GM12878 (cell line): ENCODE results near the gene ANAPC7. TPM values are rescaled to one million over a fixed set of nuclear protein-coding genes. Genes with fewer than 3 reads are reported as not detected.

Source experiments
- CBFB ChIP-seq: IDR thresholded peaks from 2 replicates; pipeline ENCODE4 v1.6.1; 2016; ENCODE audit warnings: antibody characterized with exemption, low read depth
- EZH2 ChIP-seq: IDR thresholded peaks from 2 replicates; pipeline ENCODE4 v1.6.1; 2012; ENCODE audit warnings: low read depth, mild to moderate bottlenecking, control low read depth, inconsistent platforms, low read length, borderline replicate concordance; ENCODE audit not compliant: control insufficient read depth
- KAT2A ChIP-seq: conservative IDR thresholded peaks from 2 replicates; pipeline ENCODE4 v1.6.1; 2011; ENCODE audit warnings: low read depth, low read length; ENCODE audit not compliant: control insufficient read depth
- PAX5 ChIP-seq: IDR thresholded peaks from 2 replicates; pipeline ENCODE4 v1.6.1; 2011; ENCODE audit warnings: low read depth, low read length, borderline replicate concordance
- POLR2AphosphoS5 ChIP-seq: IDR thresholded peaks from 2 replicates; pipeline ENCODE4 v1.6.1; 2011; ENCODE audit warnings: mild to moderate bottlenecking, low read length, inconsistent platforms
- RAD21 ChIP-seq: IDR thresholded peaks from 2 replicates; pipeline ENCODE4 v1.6.1; 2011; ENCODE audit warnings: mild to moderate bottlenecking, low read depth, low read length, moderate library complexity; ENCODE audit not compliant: insufficient read depth
- RELA ChIP-seq: fragments of 450-650 bp; IDR thresholded peaks from 2 replicates; pipeline ENCODE4 v1.8.0; 2014; ENCODE audit warnings: borderline replicate concordance; ENCODE audit not compliant: partially characterized antibody
- SMAD5 ChIP-seq: IDR thresholded peaks from 2 replicates; pipeline ENCODE4 v1.6.1; 2016; ENCODE audit warnings: antibody characterized with exemption, low read depth
- SMC3 ChIP-seq: IDR thresholded peaks from 2 replicates; pipeline ENCODE4 v1.6.1; 2011; ENCODE audit warnings: low read length, improper control_type of control experiment, borderline replicate concordance
- SREBF1 ChIP-seq: IDR thresholded peaks from 2 replicates; pipeline ENCODE4 v1.6.1; 2012; ENCODE audit warnings: mild to moderate bottlenecking, low read length
- SRF ChIP-seq, 2 experiments: IDR thresholded peaks; 2 replicates each; pipeline ENCODE4 v1.6.1; 2011; ENCODE audit warnings: low read depth in 2 of 2, low read length in 2 of 2, mild to moderate bottlenecking in 1 of 2, moderate library complexity in 1 of 2
- STAT1 ChIP-seq: fragments of 450-650 bp; conservative IDR thresholded peaks from 2 replicates; pipeline ENCODE4 v1.6.1; 2014; ENCODE audit warnings: antibody characterized with exemption, mild to moderate bottlenecking
- SUPT20H ChIP-seq: IDR thresholded peaks from 2 replicates; pipeline ENCODE4 v1.6.1; 2011; ENCODE audit warnings: low read depth, mild to moderate bottlenecking, low read length, moderate library complexity, borderline replicate concordance; ENCODE audit not compliant: control insufficient read depth
- SUZ12 ChIP-seq: fragments of 200-600 bp; sonication (generic); IDR thresholded peaks from one replicate; pipeline ENCODE4 v1.6.1; 2018; ENCODE audit warnings: antibody characterized with exemption, mild to moderate bottlenecking; ENCODE audit not compliant: unreplicated experiment
- YY1 ChIP-seq: IDR thresholded peaks from 2 replicates; pipeline ENCODE4 v1.6.1; 2011; ENCODE audit warnings: low read depth, mild to moderate bottlenecking, low read length
- ZNF207 ChIP-seq: fragments of 450-650 bp; IDR thresholded peaks from 2 replicates; pipeline ENCODE4 v1.6.1; 2014; ENCODE audit warnings: antibody characterized with exemption, mild to moderate bottlenecking, borderline replicate concordance
- ZNF24 ChIP-seq: fragments of 450-650 bp; IDR thresholded peaks from 2 replicates; pipeline ENCODE4 v1.6.1; 2017; ENCODE audit warnings: antibody characterized with exemption, mild to moderate bottlenecking
- polyA plus RNA-seq, 11 experiments: library from polyadenylated mRNA; depleted of rRNA in 4 of 11; unstranded in 6 of 11; stranded (reverse) in 5 of 11; fragments of >200 nt; fragmentation: Nextera tagmentation in 4 of 11; fragmentation: Illumina TruSeq in 1 of 11; extraction: Ambion mirVana in 4 of 11; extraction: Trizol in 1 of 11; gene quantifications; 1 replicate in 1 of 11; 2 replicates in 10 of 11; pipeline versions ENCODE4 v1.2.1 to v1.2.3, GENCODE V29; 2011 to 2016; ENCODE audit warnings: inconsistent platforms in 2 of 11, missing spikeins in 2 of 11, low read depth in 1 of 11
- total RNA-seq, 4 experiments: library from RNA; depleted of rRNA in 3 of 4; stranded (reverse); fragments of >200 nt in 3 of 4; fragmentation: Illumina TruSeq in 1 of 4; extraction: Trizol in 1 of 4; gene quantifications; 2 replicates each; pipeline versions ENCODE4 v1.2.1 to v1.2.3, GENCODE V29; 2013 to 2021
- TF ChIP-seq, protein P1 (sequence below): fragments of 450-650 bp; IDR thresholded peaks from 2 replicates; pipeline ENCODE4 v1.6.1; 2017; ENCODE audit warnings: antibody characterized with exemption, mild to moderate bottlenecking, moderate library complexity
- TF ChIP-seq, protein P2 (sequence below): fragments of 150-350 bp; IDR thresholded peaks from 2 replicates; pipeline ENCODE4 v1.6.1; 2016; ENCODE audit warnings: low read depth, low read length
- TF ChIP-seq, protein P3 (sequence below): IDR thresholded peaks from 2 replicates; pipeline ENCODE4 v1.6.1; 2012; ENCODE audit warnings: low read length, inconsistent platforms
- TF ChIP-seq, protein P4 (sequence below): fragments of 450-650 bp; IDR thresholded peaks from 2 replicates; pipeline ENCODE4 v1.6.1; 2016; ENCODE audit warnings: mild to moderate bottlenecking

The ANAPC7 gene
- total and polyA plus RNA-seq, 10 of the 15 experiments (the other 5 are each of a cell fraction or from before 2014, with no cell fraction given), result 24.5 to 77.9 (median 58.6) TPM

DNA sequence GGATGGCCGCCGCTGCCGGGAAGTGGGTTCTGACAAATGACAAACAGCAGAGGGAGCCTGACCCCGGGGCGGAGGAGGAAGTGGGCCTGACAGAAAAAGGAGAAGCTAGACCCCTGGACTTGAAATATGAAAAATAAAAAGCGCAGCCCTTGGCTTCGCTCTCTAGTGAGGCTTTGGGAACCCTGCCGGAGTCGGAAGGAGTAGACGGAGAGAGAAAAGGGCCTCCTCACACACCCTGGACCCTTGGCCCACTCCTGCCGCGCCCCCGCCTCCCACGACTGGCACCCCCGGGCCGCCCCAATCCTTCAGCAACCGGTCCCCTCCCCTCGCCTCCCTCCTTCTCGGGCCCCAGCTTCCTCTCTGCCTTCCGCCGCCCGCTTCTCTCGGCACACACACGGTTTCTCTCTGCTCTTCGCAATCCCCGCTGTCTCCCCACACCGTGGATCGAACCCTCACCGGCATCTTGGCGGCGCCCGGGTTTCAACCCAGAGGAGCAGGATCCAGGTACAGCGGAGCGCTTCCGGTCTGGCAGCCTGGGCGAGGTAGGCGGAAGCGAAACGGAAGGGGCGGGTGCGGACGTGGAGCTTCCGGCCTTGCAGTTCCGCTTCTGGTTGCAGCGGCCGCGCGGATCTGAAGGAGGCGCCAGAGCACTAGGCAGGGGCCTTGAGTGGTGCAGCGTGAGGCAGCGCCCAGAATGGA, 46.4 kb upstream of the ANAPC7 start, which contains the start of gene ARPC3 (continued):
- TF ChIP-seq, protein P1, sequence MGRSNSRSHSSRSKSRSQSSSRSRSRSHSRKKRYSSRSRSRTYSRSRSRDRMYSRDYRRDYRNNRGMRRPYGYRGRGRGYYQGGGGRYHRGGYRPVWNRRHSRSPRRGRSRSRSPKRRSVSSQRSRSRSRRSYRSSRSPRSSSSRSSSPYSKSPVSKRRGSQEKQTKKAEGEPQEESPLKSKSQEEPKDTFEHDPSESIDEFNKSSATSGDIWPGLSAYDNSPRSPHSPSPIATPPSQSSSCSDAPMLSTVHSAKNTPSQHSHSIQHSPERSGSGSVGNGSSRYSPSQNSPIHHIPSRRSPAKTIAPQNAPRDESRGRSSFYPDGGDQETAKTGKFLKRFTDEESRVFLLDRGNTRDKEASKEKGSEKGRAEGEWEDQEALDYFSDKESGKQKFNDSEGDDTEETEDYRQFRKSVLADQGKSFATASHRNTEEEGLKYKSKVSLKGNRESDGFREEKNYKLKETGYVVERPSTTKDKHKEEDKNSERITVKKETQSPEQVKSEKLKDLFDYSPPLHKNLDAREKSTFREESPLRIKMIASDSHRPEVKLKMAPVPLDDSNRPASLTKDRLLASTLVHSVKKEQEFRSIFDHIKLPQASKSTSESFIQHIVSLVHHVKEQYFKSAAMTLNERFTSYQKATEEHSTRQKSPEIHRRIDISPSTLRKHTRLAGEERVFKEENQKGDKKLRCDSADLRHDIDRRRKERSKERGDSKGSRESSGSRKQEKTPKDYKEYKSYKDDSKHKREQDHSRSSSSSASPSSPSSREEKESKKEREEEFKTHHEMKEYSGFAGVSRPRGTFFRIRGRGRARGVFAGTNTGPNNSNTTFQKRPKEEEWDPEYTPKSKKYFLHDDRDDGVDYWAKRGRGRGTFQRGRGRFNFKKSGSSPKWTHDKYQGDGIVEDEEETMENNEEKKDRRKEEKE, result no peak
- TF ChIP-seq SREBF1 (no peak), ZNF207 (peak; percentile 79; the same call in 1 of the 2 replicates), STAT1 (no peak), CBFB (no peak), PAX5 (peak; percentile 73; the same call in 1 of the 2 replicates), SUPT20H (no peak), SMAD5 (peak; percentile 90), SUZ12 (no peak), YY1 (peak; percentile 91), ZNF24 (0 out of 2 replicates have a peak, but pooled peaks have one; percentile 23), KAT2A (no peak), RAD21 (peak; percentile 93), SMC3 (peak; percentile 70), SRF (IDR thresholded peaks at IDR 0.05; ENCODE audit: low read depth in 2 of 2, low read length in 2 of 2) (peak in 1 of 2 experiments; percentile 62; a peak in 2 of 4 replicates), POLR2AphosphoS5 (peak; percentile 88), EZH2 (no peak), RELA (peak; percentile 39)
- TF ChIP-seq, protein P2, sequence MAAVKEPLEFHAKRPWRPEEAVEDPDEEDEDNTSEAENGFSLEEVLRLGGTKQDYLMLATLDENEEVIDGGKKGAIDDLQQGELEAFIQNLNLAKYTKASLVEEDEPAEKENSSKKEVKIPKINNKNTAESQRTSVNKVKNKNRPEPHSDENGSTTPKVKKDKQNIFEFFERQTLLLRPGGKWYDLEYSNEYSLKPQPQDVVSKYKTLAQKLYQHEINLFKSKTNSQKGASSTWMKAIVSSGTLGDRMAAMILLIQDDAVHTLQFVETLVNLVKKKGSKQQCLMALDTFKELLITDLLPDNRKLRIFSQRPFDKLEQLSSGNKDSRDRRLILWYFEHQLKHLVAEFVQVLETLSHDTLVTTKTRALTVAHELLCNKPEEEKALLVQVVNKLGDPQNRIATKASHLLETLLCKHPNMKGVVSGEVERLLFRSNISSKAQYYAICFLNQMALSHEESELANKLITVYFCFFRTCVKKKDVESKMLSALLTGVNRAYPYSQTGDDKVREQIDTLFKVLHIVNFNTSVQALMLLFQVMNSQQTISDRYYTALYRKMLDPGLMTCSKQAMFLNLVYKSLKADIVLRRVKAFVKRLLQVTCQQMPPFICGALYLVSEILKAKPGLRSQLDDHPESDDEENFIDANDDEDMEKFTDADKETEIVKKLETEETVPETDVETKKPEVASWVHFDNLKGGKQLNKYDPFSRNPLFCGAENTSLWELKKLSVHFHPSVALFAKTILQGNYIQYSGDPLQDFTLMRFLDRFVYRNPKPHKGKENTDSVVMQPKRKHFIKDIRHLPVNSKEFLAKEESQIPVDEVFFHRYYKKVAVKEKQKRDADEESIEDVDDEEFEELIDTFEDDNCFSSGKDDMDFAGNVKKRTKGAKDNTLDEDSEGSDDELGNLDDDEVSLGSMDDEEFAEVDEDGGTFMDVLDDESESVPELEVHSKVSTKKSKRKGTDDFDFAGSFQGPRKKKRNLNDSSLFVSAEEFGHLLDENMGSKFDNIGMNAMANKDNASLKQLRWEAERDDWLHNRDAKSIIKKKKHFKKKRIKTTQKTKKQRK, result no peak
- TF ChIP-seq, protein P3, sequence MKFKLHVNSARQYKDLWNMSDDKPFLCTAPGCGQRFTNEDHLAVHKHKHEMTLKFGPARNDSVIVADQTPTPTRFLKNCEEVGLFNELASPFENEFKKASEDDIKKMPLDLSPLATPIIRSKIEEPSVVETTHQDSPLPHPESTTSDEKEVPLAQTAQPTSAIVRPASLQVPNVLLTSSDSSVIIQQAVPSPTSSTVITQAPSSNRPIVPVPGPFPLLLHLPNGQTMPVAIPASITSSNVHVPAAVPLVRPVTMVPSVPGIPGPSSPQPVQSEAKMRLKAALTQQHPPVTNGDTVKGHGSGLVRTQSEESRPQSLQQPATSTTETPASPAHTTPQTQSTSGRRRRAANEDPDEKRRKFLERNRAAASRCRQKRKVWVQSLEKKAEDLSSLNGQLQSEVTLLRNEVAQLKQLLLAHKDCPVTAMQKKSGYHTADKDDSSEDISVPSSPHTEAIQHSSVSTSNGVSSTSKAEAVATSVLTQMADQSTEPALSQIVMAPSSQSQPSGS, result no peak
- TF ChIP-seq, protein P4, sequence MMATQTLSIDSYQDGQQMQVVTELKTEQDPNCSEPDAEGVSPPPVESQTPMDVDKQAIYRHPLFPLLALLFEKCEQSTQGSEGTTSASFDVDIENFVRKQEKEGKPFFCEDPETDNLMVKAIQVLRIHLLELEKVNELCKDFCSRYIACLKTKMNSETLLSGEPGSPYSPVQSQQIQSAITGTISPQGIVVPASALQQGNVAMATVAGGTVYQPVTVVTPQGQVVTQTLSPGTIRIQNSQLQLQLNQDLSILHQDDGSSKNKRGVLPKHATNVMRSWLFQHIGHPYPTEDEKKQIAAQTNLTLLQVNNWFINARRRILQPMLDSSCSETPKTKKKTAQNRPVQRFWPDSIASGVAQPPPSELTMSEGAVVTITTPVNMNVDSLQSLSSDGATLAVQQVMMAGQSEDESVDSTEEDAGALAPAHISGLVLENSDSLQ, result no peak; the same call in 1 of the 2 replicates
